HepG2 (cell line): Measurements from ENCODE around the gene PRR30. TPM values are rescaled to one million over a fixed set of nuclear protein-coding genes. Genes with fewer than 3 reads are reported as not detected.
A peak's percentile ranks its signal among the peaks of the same experiment; 100 is the strongest.

Experiments
- FIP1L1 ChIP-seq: fragments of 200-400 bp; formaldehyde crosslinking; IDR thresholded peaks from 2 replicates; pipeline ENCODE4 v1.6.1; 2018; ENCODE audit warnings: low read depth, mild to moderate bottlenecking, low read length, moderate library complexity, borderline replicate concordance; ENCODE audit not compliant: insufficient read depth
- FOSL1 ChIP-seq: sonication (generic); formaldehyde crosslinking; IDR thresholded peaks from 2 replicates; pipeline ENCODE4 v1.9.0; 2021; ENCODE audit warnings: missing genetic modification reagents, borderline replicate concordance
- ISL2 ChIP-seq: sonication (generic); formaldehyde crosslinking; IDR thresholded peaks from 2 replicates; pipeline ENCODE4 v1.5.0; 2020; ENCODE audit warnings: missing genetic modification reagents
- KLF9 ChIP-seq: IDR thresholded peaks from 2 replicates; pipeline ENCODE4 v1.6.1; 2016; ENCODE audit warnings: low read depth
- NCOA2 ChIP-seq: sonication (generic); formaldehyde crosslinking; IDR thresholded peaks from 2 replicates; pipeline ENCODE4 v1.8.0; 2022; ENCODE audit warnings: inconsistent platforms
- NR2F1 ChIP-seq, 2 experiments: fragments of 450-650 bp in 1 of 2; formaldehyde crosslinking in 1 of 2; IDR thresholded peaks; 2 replicates each; pipeline versions ENCODE4 v1.5.0 to v1.6.1; 2016 to 2020; ENCODE audit warnings: mild to moderate bottlenecking in 1 of 2, missing compliant biosample characterization in 1 of 2, missing genetic modification reagents in 1 of 2, moderate library complexity in 1 of 2
- NR2F2 ChIP-seq: IDR thresholded peaks from 2 replicates; pipeline ENCODE4 v1.6.1; 2012; ENCODE audit warnings: low read depth, inconsistent platforms, borderline replicate concordance
- TBX2 ChIP-seq: sonication (generic); formaldehyde crosslinking; IDR thresholded peaks from 2 replicates; pipeline ENCODE4 v1.5.0; 2020; ENCODE audit warnings: missing genetic modification reagents, mild to moderate bottlenecking, borderline replicate concordance
- ZNF101 ChIP-seq: sonication (generic); formaldehyde crosslinking; IDR thresholded peaks from 2 replicates; pipeline ENCODE4 v1.4.0; 2020; ENCODE audit warnings: mild to moderate bottlenecking, low read depth, missing genetic modification reagents, borderline replicate concordance
- ZNF230 ChIP-seq: sonication (generic); formaldehyde crosslinking; IDR thresholded peaks from 2 replicates; pipeline ENCODE4 v1.4.0; 2020; ENCODE audit warnings: mild to moderate bottlenecking, missing genetic modification reagents
- ZNF264 ChIP-seq: sonication (generic); formaldehyde crosslinking; IDR thresholded peaks from 2 replicates; pipeline ENCODE4 v1.4.0; 2020; ENCODE audit warnings: missing genetic modification reagents
- ZNF326 ChIP-seq: sonication (generic); formaldehyde crosslinking; IDR thresholded peaks from 2 replicates; pipeline ENCODE4 v1.4.0; 2020; ENCODE audit warnings: missing genetic modification reagents, borderline replicate concordance
- ZNF570 ChIP-seq: sonication (generic); formaldehyde crosslinking; IDR thresholded peaks from 2 replicates; pipeline ENCODE4 v1.4.0; 2020; ENCODE audit warnings: mild to moderate bottlenecking, missing genetic modification reagents, borderline replicate concordance
- ZNF605 ChIP-seq: sonication (generic); formaldehyde crosslinking; IDR thresholded peaks from 2 replicates; pipeline ENCODE4 v1.8.0; 2022; ENCODE audit warnings: mild to moderate bottlenecking, missing genetic modification reagents
- ZNF614 ChIP-seq: IDR thresholded peaks from 2 replicates; pipeline ENCODE4 v1.6.1; 2018; ENCODE audit warnings: missing biosample characterization, missing genetic modification reagents, inconsistent platforms, borderline replicate concordance
- ZNF891 ChIP-seq: sonication (generic); formaldehyde crosslinking; IDR thresholded peaks from 2 replicates; pipeline ENCODE4 v1.5.0; 2020; ENCODE audit warnings: mild to moderate bottlenecking, missing genetic modification reagents
- polyA plus RNA-seq, 8 experiments: library from polyadenylated mRNA; depleted of rRNA in 3 of 8; stranded (reverse) in 7 of 8; unstranded in 1 of 8; fragments of >200 nt; fragmentation: Illumina TruSeq in 4 of 8; extraction: Trizol in 4 of 8; gene quantifications; 2 replicates each; pipeline versions ENCODE4 v1.2.1 to v1.2.3, GENCODE V29; 2011 to 2016; ENCODE audit warnings: low read depth in 4 of 8, missing spikeins in 1 of 8, mixed read lengths in 1 of 8; ENCODE audit not compliant: insufficient read depth in 1 of 8
- total RNA-seq, 5 experiments: library from RNA; depleted of rRNA; stranded (reverse); fragments of >200 nt; fragmentation: Illumina TruSeq; extraction: Trizol; gene quantifications; 2 replicates each; pipeline ENCODE4 v1.2.3, GENCODE V29; 2016; ENCODE audit warnings: low read depth in 1 of 5
- TF ChIP-seq, protein P1 (sequence below): sonication (generic); formaldehyde crosslinking; IDR thresholded peaks from 2 replicates; pipeline ENCODE4 v1.5.0; 2020; ENCODE audit warnings: missing genetic modification reagents
- TF ChIP-seq, protein P2 (sequence below): sonication (generic); formaldehyde crosslinking; IDR thresholded peaks from 2 replicates; pipeline ENCODE4 v1.8.0; 2022; ENCODE audit warnings: missing genetic modification reagents, low read depth, mild to moderate bottlenecking, borderline replicate concordance
- TF ChIP-seq, protein P3 (sequence below): sonication (generic); formaldehyde crosslinking; IDR thresholded peaks from 2 replicates; pipeline ENCODE4 v1.9.0; 2021; ENCODE audit warnings: missing genetic modification reagents, mild to moderate bottlenecking, borderline replicate concordance
- TF ChIP-seq, protein P4 (sequence below): sonication (generic); formaldehyde crosslinking; IDR thresholded peaks from 2 replicates; pipeline ENCODE4 v1.8.1; 2022; ENCODE audit warnings: mild to moderate bottlenecking, missing genetic modification reagents
- TF ChIP-seq, protein P5 (sequence below): fragments of 450-650 bp; IDR thresholded peaks from 2 replicates; pipeline ENCODE4 v1.6.1; 2017; ENCODE audit warnings: mild to moderate bottlenecking

Gene PRR30
- total and polyA plus RNA-seq, 2 of the 13 experiments (the other 11 are each of a cell fraction or from before 2014, with no cell fraction given) = not detected

DNA sequence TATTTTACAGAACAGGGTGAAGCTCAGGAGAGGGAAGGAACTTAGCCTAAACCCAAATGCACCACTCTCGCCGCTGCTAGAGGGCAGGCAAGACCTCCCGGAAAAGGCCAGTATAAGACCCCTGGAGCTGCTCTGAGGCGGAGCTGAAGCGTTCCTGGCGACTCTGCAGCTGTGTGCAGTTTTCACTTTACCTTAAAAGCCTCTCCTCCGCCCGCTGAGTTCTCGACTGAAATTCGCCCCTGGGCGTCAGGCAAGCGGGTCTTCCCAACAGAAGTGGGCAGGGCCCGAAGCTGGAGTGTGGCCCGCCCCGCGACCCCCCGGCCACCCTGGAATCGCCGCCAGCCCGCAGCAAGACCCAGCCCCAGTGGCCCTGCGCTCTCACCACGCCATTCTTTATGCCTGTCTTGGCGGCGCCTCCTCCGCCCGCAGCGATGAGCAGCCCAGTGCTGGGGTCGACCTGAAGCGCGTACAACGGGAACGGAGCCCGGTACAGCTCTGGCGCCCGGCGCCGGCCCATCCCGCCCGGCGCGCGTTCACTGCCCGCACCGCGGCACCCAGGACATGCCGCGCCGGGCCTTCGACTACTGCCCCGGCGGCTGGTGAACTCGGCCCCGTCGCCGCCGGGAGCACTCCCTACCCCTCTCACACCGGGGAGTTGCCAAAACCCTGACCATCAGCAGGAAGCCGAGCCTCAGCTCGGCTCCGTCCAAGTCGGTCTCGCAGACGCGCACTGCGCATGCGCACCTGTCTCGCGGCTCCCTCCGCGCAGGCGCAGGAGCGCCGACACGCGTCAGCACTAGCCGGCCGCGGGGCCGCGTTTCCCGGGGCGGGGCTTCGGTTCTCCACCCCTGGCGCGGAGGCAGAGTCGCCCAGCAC lies 5.1 kb downstream of the PRR30 start, which contains the start of gene PREB (continued):
- TF ChIP-seq NCOA2 (CRISPR knock-in tag) (no peak), NR2F1 (CRISPR knock-in tag; IDR thresholded peaks at IDR 0.05) (peak in 1 of 2 experiments; percentile 10; a peak in 1 of 4 replicates), ZNF605 (no peak; the same call in 1 of the 2 replicates), FIP1L1 (peak; percentile 78; the same call in 1 of the 2 replicates), ZNF326 (CRISPR knock-in tag) (no peak), ZNF891 (CRISPR knock-in tag) (no peak; the same call in 1 of the 2 replicates), ZNF614 (CRISPR knock-in tag) (peak; percentile 48; the same call in 1 of the 2 replicates), NR2F2 (no peak), KLF9 (CRISPR knock-in tag) (no peak), ISL2 (CRISPR knock-in tag) (no peak; the same call in none of the 2 replicates), ZNF230 (CRISPR knock-in tag) (peak; percentile 76; the same call in 1 of the 2 replicates), FOSL1 (CRISPR knock-in tag) (no peak), ZNF570 (no peak), ZNF264 (0 out of 2 replicates have a peak, but pooled peaks have one; percentile 40), ZNF101 (no peak), TBX2 (0 out of 2 replicates have a peak, but pooled peaks have one; percentile 36)
- TF ChIP-seq, protein P1, sequence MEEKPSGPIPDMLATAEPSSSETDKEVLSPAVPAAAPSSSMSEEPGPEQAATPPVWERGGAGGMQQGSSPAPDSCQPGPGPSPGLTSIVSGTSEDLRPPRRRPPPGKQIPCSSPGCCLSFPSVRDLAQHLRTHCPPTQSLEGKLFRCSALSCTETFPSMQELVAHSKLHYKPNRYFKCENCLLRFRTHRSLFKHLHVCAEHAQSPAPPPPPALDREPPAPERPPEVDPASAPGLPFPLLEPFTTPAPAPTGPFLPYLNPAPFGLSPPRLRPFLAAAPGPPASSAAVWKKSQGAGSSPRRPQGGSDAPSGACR (CRISPR knock-in tag) = no peak; the same call in 1 of the 2 replicates
- TF ChIP-seq, protein P2, sequence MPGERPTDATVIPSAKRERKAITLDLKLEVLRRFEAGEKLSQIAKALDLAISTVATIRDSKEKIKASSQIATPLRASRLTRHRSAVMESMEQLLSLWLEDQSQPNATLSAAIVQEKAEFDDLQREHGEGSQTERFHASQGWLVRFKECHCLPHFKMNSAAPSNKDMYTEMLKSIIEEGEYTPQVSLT = no peak
- TF ChIP-seq, protein P3, sequence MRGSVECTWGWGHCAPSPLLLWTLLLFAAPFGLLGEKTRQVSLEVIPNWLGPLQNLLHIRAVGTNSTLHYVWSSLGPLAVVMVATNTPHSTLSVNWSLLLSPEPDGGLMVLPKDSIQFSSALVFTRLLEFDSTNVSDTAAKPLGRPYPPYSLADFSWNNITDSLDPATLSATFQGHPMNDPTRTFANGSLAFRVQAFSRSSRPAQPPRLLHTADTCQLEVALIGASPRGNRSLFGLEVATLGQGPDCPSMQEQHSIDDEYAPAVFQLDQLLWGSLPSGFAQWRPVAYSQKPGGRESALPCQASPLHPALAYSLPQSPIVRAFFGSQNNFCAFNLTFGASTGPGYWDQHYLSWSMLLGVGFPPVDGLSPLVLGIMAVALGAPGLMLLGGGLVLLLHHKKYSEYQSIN (CRISPR knock-in tag) = no peak
- TF ChIP-seq, protein P4, sequence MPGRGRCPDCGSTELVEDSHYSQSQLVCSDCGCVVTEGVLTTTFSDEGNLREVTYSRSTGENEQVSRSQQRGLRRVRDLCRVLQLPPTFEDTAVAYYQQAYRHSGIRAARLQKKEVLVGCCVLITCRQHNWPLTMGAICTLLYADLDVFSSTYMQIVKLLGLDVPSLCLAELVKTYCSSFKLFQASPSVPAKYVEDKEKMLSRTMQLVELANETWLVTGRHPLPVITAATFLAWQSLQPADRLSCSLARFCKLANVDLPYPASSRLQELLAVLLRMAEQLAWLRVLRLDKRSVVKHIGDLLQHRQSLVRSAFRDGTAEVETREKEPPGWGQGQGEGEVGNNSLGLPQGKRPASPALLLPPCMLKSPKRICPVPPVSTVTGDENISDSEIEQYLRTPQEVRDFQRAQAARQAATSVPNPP (CRISPR knock-in tag) = peak; percentile 71; the same call in 1 of the 2 replicates
- TF ChIP-seq, protein P5, sequence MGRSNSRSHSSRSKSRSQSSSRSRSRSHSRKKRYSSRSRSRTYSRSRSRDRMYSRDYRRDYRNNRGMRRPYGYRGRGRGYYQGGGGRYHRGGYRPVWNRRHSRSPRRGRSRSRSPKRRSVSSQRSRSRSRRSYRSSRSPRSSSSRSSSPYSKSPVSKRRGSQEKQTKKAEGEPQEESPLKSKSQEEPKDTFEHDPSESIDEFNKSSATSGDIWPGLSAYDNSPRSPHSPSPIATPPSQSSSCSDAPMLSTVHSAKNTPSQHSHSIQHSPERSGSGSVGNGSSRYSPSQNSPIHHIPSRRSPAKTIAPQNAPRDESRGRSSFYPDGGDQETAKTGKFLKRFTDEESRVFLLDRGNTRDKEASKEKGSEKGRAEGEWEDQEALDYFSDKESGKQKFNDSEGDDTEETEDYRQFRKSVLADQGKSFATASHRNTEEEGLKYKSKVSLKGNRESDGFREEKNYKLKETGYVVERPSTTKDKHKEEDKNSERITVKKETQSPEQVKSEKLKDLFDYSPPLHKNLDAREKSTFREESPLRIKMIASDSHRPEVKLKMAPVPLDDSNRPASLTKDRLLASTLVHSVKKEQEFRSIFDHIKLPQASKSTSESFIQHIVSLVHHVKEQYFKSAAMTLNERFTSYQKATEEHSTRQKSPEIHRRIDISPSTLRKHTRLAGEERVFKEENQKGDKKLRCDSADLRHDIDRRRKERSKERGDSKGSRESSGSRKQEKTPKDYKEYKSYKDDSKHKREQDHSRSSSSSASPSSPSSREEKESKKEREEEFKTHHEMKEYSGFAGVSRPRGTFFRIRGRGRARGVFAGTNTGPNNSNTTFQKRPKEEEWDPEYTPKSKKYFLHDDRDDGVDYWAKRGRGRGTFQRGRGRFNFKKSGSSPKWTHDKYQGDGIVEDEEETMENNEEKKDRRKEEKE = no peak
